Muscle layer of colon (tissue), 2 donors: ENCODE results near the gene LMX1A.

Experiments used
- H3K27ac ChIP-seq: one replicate; pipeline ENCODE4 v1.7.0; 2013; ENCODE audit warnings: low read depth, mild to moderate bottlenecking, low read length, moderate library complexity
- H3K27me3 ChIP-seq, 2 donors: one replicate each; pipeline ENCODE4 v1.7.0; 2013; ENCODE audit warnings: low read length in 2 of 2, mild to moderate bottlenecking in 2 of 2; ENCODE audit not compliant: insufficient read depth in 2 of 2, control insufficient read depth in 1 of 2
- H3K36me3 ChIP-seq: one replicate; pipeline ENCODE4 v1.7.0; 2013; ENCODE audit warnings: mild to moderate bottlenecking, low read length; ENCODE audit not compliant: insufficient read depth
- H3K4me1 ChIP-seq: one replicate; pipeline ENCODE4 v1.7.0; 2013; ENCODE audit warnings: mild to moderate bottlenecking, low read length; ENCODE audit not compliant: insufficient read depth
- H3K4me3 ChIP-seq, 2 donors: one replicate each; pipeline ENCODE4 v1.7.0; 2013; ENCODE audit warnings: low read length in 2 of 2, low read depth in 1 of 2, mild to moderate bottlenecking in 1 of 2, moderate library complexity in 1 of 2
- H3K9ac ChIP-seq: one replicate; pipeline ENCODE4 v1.7.0; 2013; ENCODE audit warnings: low read length
- H3K9me3 ChIP-seq: one replicate; pipeline ENCODE4 v1.7.0; 2013; ENCODE audit warnings: mild to moderate bottlenecking, low read length
- donor health status: abdominal sarcoma.
- donor health status: Adenocarcinoma of cecum.

Gene LMX1A

GRCh38 chr1:165344198-165344597, 12.3 kb downstream of the LMX1A start:
- no peaks in the 10 kb centered on the region for H3K4me1 ChIP-seq
- no peaks in the 10 kb centered on the region for H3K9me3 ChIP-seq
- H3K27me3 ChIP-seq = peaks cover 10 to 19% of the 10 kb centered on the region in 2 donors
- no peak overlapping the region for H3K27ac ChIP-seq
- H3K9ac ChIP-seq = no peak overlapping the region
- no peaks in the 10 kb centered on the region for H3K36me3 ChIP-seq
- H3K4me3 ChIP-seq = no peak overlapping the region

- Histone ChIP-seq H3K27me3 (peaks cover 10% of the 10 kb centered on the region in 2 donors), H3K4me3 (no peak overlapping the region), H3K27ac (no peak overlapping the region), H3K36me3 (no peaks in the 10 kb centered on the region), H3K9me3 (no peaks in the 10 kb centered on the region), H3K9ac (no peak overlapping the region), H3K4me1 (no peaks in the 10 kb centered on the region)
These were observed 13.9 kb downstream of the LMX1A start for GRCh38 chr1:165342587-165342986.

- Histone ChIP-seq H3K27me3 (peaks cover 7 to 10% of the 10 kb centered on the region in 2 donors), H3K27ac (no peak overlapping the region)
These were observed 14.3 kb downstream of the LMX1A start for GRCh38 chr1:165342168-165342567.

GRCh38 chr1:165339164-165339563, 17.4 kb downstream of the LMX1A start:
- no peak overlapping the region for H3K9ac ChIP-seq
- no peaks in the 10 kb centered on the region for H3K36me3 ChIP-seq
- H3K4me1 ChIP-seq = no peaks in the 10 kb centered on the region
- H3K27ac ChIP-seq = no peak overlapping the region
- no peaks in the 10 kb centered on the region for H3K9me3 ChIP-seq
- peaks cover 0 to 1% of the 10 kb centered on the region in 2 donors for H3K27me3 ChIP-seq
- no peak overlapping the region for H3K4me3 ChIP-seq

More at GRCh38 chr1:165342168-165342567, 14.3 kb downstream of the LMX1A start:
- H3K9ac ChIP-seq = no peak overlapping the region
- H3K9me3 ChIP-seq = no peaks in the 10 kb centered on the region
- H3K4me1 ChIP-seq = no peaks in the 10 kb centered on the region
- H3K4me3 ChIP-seq = no peak overlapping the region
- no peaks in the 10 kb centered on the region for H3K36me3 ChIP-seq

GRCh38 chr1:165330483-165330882, 26.0 kb downstream of the LMX1A start:
- no peak overlapping the region for H3K27ac ChIP-seq
- H3K4me3 ChIP-seq = no peak overlapping the region
- no peaks in the 10 kb centered on the region for H3K36me3 ChIP-seq
- H3K4me1 ChIP-seq = no peaks in the 10 kb centered on the region
- H3K9ac ChIP-seq = no peak overlapping the region
- no peaks in the 10 kb centered on the region for H3K27me3 ChIP-seq
- no peaks in the 10 kb centered on the region for H3K9me3 ChIP-seq

- Histone ChIP-seq H3K27ac (no peak overlapping the region), H3K4me3 (no peak overlapping the region), H3K9me3 (no peaks in the 10 kb centered on the region), H3K36me3 (no peaks in the 10 kb centered on the region), H3K9ac (no peak overlapping the region), H3K4me1 (no peaks in the 10 kb centered on the region), H3K27me3 (no peaks in the 10 kb centered on the region)
These were observed 27.4 kb downstream of the LMX1A start for GRCh38 chr1:165329104-165329503.

GRCh38 chr1:165328136-165328535, 28.4 kb downstream of the LMX1A start:
- H3K9me3 ChIP-seq = no peaks in the 10 kb centered on the region
- H3K36me3 ChIP-seq = no peaks in the 10 kb centered on the region
- H3K4me3 ChIP-seq = no peak overlapping the region
- no peaks in the 10 kb centered on the region for H3K4me1 ChIP-seq
- no peaks in the 10 kb centered on the region for H3K27me3 ChIP-seq
- H3K9ac ChIP-seq = no peak overlapping the region
- H3K27ac ChIP-seq = no peak overlapping the region

GRCh38 chr1:165327538-165327937, 29.0 kb downstream of the LMX1A start:
- H3K4me1 ChIP-seq = no peaks in the 10 kb centered on the region
- no peak overlapping the region for H3K4me3 ChIP-seq
- H3K9me3 ChIP-seq = no peaks in the 10 kb centered on the region
- H3K27ac ChIP-seq = no peak overlapping the region
- no peaks in the 10 kb centered on the region for H3K27me3 ChIP-seq
- H3K36me3 ChIP-seq = no peaks in the 10 kb centered on the region
- no peak overlapping the region for H3K9ac ChIP-seq

- no peak overlapping the region for H3K9ac ChIP-seq
- no peak overlapping the region for H3K4me3 ChIP-seq
- no peak overlapping the region for H3K27ac ChIP-seq
- no peaks in the 10 kb centered on the region for H3K36me3 ChIP-seq
- no peaks in the 10 kb centered on the region for H3K27me3 ChIP-seq
- no peaks in the 10 kb centered on the region for H3K9me3 ChIP-seq
- H3K4me1 ChIP-seq = no peaks in the 10 kb centered on the region
These were observed 30.9 kb downstream of the LMX1A start for GRCh38 chr1:165325460-165326203.

GRCh38 chr1:165324050-165324449, 32.5 kb downstream of the LMX1A start:
- H3K9me3 ChIP-seq = no peaks in the 10 kb centered on the region
- H3K27me3 ChIP-seq = no peaks in the 10 kb centered on the region
- H3K4me1 ChIP-seq = no peaks in the 10 kb centered on the region
- no peak overlapping the region for H3K27ac ChIP-seq
- H3K4me3 ChIP-seq = no peak overlapping the region
- no peaks in the 10 kb centered on the region for H3K36me3 ChIP-seq
- H3K9ac ChIP-seq = no peak overlapping the region

- Histone ChIP-seq H3K9ac (no peak overlapping the region), H3K27me3 (no peaks in the 10 kb centered on the region), H3K9me3 (no peaks in the 10 kb centered on the region), H3K4me1 (no peaks in the 10 kb centered on the region), H3K27ac (no peak overlapping the region), H3K4me3 (no peak overlapping the region), H3K36me3 (no peaks in the 10 kb centered on the region)
These were observed 38.9 kb downstream of the LMX1A start for GRCh38 chr1:165317612-165318011.

- H3K9ac ChIP-seq = no peak overlapping the region
- H3K4me1 ChIP-seq = no peaks in the 10 kb centered on the region
- H3K27me3 ChIP-seq = no peaks in the 10 kb centered on the region
- H3K36me3 ChIP-seq = no peaks in the 10 kb centered on the region
- no peaks in the 10 kb centered on the region for H3K9me3 ChIP-seq
- no peak overlapping the region for H3K27ac ChIP-seq
- no peak overlapping the region for H3K4me3 ChIP-seq
These were observed 40.3 kb downstream of the LMX1A start for GRCh38 chr1:165316153-165316772.
